AG20443 (cell line): ENCODE results near the gene ADAMTS1.

Experiments used
- DNase-seq: peaks from one replicate; pipeline ENCODE4 v3.0.0; 2012; ENCODE audit warnings: low spot score, mixed read lengths

The ADAMTS1 gene

DNA sequence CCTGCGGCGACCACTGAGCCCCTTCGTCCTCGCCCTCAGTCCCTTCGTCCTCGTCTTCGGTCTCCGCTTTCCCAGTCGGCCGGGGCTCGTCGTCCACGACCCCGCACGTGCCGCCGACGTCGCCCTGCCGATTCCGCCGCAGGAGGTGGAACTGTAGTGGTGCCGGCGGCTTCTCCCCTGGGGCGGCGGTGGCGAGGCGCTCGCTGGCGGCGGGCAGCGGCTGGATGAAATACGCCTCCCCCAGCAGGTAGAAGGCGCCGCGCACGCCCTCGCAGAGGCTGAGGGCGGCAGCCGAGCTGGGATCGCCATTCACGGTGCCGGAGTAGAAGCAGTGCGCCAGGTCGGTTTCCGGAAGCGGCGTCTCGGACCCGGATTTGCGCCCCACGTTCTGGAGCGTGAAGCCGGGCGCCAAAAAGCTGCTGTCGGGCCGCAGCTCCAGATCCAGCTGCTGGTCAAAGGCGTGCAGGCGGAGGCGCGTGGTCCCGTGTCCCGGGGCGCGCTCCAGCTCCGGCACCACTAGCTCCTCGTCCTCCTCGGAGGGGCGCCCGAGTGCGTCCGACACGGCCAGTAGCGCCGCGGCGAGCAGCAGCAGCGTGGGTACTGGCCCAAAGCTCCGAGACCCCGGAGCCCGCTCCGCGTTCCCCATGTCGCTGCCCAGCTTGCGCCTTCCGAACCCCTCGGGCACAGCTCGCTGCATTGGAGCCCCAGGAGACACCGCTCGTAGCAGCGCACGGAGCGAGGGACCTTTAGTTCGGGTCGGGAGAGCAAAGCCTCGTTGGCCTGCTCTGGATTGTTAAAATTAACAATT, 747 bp downstream of the ADAMTS1 start:
- peak; percentile 40 for DNase-seq

DNA sequence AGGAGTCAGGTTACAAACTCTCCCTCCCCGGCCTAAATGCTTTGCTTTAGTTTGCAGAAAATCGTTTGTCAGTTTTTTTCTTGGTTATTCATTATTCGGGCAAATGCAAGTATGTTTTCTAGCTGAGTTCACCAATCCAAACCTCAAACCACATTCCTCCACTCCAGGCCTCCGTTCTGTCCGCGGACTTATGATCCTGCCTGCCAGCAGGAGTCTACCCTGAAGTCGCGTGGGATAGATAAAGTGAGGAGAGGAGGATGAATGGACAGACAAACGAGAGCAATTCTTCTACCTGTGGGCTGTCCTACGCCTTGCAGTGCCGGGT, 1.3 kb downstream of the ADAMTS1 start:
- DNase-seq = peak; percentile 14

DNA sequence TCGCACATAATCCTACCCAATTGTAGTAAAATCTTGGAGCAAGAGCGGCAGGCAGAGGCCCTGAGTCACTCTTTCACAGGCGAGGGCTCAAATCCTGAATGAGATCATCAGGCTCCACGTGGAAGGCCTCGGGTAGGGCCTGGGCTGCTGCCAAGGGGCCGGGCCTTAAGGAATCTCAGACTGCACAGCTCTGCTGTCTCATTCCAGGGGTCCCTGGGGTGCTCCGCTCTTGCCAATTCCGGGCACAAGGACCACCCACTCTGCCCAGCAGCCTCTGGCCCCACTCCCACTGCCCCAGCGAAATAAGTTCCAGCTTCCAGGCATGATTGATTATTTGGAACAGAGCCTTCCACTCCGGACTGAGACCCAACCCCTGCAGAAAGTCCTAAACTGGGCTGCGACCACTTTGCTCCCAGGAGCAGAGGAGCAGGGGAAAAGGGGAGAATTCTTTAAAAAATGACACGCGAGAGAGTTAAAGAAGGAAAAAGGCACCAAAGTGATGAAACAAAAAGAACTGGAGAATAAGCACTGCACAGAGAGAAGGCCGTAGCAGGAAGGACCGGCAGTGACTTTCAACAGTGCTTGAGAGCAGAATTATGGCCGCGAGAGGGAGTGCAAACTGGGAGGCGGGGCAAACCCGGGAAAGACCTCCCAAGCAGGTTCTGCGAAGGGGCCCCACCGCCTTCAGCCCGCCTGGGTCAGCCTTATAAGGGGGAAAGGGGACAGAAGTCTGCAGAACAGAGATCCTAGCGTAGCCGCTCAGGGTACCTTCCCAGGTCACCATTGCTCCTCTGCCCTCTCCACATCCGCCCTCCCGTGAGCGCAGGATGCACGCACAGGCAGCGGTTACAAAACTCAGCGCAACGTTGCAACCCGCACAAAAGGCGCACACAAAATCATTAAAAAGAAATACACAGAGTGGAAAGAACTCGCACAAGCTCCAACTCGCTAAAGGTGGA, 2.0 kb downstream of the ADAMTS1 start:
- peak; percentile 92 for DNase-seq

DNA sequence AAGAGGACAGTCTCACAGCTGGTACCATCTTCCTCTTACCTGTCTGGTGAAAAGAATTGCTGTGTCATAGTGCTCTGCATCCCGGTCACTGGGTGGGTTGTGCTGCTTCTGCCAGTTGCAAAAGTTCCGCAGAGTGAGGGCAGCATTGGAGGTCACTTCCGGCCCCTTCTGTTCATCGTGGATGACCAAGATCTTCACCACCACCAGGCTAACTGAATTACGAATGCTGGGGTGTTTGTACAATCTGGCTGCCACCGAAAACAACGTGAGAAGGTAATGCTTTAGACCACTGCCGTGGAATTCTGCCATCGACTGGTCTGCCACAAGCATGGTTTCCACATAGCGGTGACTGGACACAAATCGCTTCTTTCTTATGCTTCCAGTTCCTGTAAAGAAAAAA, 2.9 kb downstream of the ADAMTS1 start:
- peak; percentile 35 for DNase-seq

DNA sequence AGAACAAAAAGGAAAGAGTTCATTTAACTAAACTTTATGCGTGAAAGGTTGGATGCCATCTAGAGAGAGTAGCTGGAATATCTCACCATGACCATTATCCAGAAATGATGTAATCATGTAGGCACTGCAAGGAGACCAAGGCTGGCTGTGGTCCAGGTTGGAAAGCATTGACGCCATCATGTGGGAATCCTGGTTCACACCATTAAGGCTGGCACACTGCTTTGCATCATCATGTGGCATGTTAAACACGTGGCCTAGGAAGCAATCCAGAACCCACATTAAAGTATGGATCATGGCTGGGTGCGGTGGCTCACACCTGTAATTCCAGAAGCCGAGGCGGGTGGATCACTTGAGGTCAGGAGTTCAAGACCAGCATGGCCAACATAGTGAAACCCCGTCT, 4.3 kb downstream of the ADAMTS1 start:
- DNase-seq = peak; percentile 58

DNA sequence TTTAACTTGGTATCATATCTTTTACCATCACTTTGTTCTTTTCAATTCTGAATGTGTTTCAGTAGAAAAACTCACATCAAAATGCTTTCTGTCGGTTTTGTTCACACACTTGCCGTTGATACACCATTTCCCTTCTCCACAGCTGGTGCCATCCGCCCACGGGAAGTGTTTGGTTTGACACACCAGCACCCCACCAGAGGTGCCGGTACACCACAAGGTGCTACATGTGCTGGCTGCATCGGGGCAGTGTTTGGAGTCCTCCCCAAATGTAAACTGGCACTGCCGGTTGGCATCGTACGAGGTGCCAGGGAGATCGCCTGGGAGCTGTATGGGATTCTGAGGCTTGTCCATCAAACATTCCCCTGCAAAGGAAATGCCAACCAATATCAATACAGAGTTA, 5.0 kb downstream of the ADAMTS1 start:
- DNase-seq = no peak

DNA sequence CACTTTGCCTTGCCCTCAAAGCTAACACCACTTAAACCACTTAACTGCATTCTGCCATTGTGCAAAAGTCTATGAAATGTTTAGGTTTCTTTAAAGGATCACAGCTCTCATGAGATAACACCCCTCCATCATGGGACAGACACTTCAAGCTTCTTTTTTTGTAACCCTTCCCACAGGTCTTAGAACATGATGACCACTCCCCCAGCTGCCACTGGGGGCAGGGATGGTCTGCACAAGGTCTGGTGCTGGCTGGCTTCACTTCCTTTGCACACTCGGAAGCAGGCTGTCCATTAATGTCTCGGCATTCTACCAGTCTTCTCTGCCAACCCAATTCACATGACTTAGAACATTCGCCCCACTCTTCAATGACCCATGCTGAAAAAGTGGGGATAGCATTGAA, 7.7 kb downstream of the ADAMTS1 start:
- no peak for DNase-seq

DNA sequence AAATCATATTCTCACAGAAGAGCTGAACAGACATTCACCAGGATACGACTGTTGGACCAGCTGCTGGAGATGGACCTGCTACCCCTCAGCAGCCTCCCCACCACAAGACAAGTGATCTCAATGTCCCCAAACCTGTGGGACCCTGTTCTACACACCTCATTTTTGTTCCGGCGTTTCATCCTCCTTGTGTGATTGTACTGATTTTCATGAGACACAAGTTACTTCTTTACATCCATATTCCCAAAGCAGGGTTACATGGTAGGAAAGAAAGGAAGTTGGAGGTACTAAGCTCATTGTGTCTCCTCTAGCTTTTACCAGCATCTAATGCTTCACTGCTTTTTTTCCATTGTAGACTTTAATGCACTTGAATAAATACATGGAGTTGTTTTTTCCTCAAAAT, 8.7 kb downstream of the ADAMTS1 start:
- no peak for DNase-seq

DNA sequence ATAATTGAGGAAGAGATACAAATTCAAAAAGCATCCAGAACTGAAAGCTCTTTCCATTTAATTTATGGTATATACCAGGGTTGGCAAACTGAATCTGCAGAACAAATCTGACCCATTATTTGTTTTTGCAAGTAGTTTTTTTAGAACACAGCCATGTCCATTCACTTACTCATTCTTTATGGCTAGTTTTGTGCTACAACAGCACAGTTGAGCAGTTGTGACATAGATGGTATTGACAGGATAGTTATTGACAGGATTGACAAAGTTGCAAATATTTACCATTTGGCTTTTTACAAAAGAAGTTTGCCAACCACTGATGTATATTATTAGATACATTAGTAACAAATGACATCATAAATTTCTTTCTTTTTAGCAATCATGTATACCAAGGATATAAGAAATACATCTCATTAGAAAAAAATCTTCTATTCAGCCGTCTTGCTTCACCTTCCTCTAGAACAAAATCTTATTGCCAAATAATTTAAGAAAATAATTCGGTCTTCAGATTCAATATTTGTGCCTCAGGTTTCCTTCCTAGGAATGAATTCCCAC, 9.4 kb downstream of the ADAMTS1 start:
- no peak for DNase-seq

DNA sequence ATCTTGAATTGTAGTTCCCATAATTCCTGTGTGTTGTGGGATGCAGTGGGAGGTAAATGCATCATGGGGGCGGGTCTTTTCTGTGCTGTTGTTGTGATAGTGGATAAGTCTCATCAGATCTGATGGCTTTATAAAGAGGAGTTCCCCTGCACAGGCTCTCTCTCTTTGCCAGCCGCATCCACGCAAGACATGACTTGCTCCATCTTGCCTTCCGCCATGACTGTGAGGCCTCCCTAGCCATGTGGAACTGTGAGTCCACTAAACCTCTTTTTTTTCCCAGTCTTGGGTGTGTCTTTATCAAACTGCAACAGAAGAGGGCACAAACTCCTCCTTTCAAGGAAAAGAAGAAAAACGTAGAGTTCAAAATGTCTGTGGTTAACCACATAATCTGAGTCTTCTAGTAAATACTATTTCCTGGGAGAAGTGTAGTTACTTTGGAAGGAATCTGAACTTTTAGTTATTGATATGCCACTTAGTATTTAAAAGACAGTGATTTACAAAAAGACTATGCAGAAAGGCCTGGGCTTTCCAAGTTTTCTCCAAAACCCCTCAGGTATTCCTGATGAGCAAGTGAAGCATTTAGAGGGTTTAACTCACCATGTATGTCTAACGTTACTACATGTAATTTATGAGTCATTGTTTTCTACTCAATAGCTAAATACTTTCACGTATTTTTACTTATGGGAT, 10.0 kb downstream of the ADAMTS1 start:
- DNase-seq = no peak

DNA sequence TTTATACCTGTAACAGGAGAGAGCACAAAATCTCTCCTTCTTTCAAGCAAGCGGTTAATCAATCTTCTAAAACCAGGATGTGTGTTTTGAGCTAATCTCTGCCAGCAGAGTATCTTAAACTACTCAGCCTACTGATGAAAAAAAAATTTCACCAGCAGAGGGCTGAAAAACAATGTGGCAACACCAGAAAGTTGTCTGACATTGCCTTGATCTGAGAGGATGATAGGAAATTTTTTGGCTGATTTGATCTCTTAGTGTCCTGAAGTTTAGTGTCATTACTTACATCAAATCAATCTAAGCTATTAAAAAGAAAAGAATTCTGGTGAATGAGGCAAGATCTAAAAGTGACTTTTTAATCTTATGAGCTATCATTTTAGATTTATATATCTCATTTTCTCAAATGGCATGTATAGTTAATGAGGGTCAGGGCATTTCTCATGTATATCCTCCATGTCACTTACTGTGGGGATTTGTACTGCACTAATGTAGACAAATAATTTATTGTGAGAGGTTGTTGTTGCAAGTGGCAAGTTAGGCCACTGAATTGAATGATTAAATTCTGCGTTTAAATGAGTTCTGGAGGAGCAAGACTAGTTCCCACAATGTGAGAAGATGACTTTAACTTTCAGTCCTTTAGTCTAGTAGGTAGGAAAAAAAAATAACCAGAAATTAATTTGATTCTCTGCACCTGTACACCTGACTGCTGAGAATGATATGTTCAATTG, 10.9 kb downstream of the ADAMTS1 start:
- DNase-seq = peak; percentile 27

DNA sequence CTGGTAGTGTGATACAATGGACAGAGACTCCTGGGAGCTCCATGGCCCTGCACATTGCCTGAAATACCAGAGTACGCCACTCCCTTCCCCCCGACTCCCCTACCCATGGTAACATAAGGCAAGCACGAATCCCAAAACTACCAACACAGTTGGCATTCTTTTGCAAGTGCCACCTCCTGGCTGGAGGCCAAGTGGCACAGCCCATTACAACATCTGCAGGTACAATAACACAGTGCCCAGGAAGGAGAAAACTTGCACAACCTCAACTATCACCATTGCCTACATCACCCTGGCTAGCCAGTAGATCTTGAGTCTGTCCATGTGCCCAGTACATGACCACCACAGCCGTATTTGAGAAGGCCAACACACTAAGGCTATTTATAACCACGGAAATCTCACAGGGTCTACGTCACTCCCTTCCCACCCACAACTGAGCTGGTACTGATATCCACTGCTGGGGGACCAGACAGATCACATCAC, 11.7 kb downstream of the ADAMTS1 start:
- DNase-seq = no peak

DNA sequence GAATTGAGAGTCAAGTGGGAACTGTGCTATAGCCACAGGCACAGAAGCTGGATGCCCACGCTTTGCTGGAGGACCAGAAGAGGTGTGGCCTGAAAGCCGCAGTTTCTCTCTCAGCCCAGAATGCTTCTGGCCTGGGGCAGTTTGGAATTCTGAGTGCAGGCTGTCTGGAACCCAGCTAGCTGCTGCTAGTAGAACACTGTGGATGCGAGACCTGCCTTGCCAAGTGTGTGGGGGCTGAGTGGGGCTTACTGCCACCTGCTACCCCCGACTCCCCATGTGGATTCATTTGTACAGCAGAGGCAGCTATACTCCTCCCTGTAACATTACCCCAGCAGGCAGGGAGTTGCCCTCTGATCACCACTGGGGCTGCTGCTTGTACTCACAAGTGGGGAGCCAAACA, 12.2 kb downstream of the ADAMTS1 start:
- no peak for DNase-seq

DNA sequence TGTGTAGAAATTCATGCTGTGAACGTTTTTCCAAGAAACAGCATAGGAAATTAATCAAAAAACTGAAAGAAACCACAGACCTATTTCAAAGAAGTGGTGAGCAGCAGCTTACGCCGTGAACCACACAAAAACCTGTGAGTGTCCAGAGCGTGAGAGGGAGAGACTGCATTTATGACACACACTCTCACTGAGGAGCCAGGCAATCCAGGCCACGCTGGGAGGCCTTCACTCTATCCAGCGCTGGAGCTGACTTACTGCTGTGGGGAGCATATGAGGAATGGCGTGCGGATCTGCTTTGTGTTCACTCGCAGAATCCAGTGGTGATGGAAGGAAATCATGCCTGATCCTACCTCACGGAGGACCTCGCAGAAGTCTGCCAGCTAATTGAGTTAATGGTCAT, 12.7 kb downstream of the ADAMTS1 start:
- no peak for DNase-seq

DNA sequence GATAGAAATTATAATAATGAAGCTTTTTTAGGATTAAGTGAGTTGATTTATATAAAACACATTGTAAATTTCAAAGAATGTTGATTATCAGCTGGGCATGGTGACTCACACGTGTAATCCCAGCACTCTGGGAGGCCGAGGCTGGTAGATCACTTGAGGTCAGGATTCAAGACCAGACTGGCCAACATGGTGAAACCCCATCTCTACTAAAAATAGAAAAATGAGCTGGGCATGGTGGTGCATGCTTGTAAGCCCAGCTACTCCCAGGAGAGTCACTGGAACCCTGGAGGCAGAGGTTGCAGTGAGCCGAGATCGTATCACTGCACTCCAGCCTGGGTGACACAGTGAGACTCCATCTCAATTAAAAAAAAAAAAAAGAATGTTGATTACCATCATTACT, 18.4 kb downstream of the ADAMTS1 start:
- no peak for DNase-seq

DNA sequence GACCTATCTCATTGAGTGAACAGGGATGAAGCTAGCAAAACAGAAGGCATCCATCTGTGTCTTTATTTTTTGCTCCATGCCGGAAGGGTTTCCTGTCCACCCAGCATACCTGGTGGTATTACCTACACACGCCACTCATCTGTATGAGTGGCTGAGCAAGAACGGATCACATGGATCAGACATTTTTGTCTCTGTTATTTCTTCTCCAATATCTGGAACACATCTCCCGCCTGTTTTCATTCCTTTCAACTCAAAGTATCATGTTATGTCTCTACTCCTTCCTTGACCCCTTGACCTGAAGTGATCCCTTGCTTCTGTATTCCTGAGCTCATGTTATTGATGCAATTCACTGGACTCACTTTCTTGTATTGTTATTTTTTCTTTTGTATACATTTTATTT, 24.7 kb downstream of the ADAMTS1 start:
- no peak for DNase-seq

DNA sequence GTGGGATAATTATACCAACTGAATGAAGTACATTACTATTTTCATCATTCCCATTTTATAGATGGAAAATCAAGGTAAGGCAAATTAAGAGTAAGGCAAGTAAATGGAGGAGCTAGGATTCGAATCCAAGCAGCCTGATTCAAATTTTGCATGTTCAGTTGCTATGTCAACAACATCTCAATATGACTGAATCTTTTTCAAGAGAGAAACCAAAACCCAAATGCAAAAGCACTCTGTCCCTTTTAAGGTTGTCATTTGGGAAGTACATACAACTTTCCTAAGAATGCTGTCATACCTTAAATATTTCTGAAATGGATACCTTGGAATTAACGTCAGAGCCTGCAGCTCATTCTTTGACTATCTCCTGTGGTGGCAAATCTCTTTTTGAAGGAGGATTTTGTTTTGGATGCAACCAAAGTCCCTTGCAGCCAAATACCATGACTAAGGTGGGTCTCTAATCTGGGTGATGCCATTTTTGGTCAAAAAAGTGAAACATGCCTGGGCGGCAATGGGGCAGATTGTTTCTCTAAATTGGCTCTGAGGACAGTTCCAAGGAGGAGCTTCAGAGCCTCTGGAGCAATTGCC, 25.4 kb downstream of the ADAMTS1 start:
- no peak for DNase-seq

DNA sequence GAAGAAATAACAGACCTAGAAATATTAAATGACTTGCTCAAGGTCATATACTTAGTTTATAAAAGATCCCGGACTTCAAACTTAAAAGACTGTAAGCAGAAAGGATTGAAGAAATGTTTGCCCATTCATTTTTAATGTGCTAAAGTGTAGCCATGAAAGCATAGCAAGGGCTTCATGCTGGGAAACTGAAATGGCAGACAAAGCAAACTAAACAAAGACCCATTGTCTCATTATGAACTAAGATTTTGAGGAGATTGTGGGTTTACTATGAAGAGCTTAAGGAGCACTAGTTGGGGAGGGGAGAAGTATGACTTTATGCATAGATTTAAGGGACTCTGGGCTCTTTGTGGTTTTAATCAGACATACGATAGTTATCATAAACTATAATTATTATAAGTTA, 26.3 kb downstream of the ADAMTS1 start:
- no peak for DNase-seq

DNA sequence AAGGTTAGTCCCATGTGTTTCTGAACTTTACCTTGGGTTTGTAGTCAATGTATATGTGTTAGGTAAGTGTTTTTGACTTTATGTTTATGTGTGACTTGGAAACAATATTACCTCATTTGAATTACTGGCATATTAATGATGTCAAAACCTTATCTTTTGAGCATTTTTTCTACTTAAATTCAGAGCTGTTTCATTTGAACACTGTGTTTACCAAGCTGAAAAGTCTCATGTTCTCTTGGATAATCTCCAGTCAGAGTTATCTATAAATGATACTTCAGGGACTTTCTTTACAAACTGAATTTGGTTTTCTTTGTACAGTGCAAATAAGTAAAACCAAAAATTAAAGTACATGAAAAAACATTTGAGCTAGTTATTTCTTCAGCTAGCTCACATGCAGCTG, 30.0 kb downstream of the ADAMTS1 start:
- no peak for DNase-seq

DNA sequence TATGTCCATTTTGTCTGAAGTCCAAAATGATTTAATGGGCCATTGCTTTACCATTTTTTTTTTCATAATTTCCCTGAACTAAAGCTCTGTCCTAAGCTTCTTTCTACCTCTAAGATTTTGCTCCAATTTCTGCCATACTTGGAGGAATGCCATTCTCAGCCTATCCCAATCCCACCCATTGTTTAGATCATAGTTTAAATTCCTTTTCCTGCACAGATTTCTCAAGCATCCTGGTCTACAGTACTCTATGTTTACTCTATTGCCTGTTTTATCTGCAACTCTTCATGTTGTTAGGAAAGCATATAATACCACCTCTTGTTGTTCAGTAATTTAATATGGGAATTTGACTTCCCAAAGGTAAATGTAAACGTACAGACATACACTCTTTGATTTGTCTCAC, 30.8 kb downstream of the ADAMTS1 start:
- no peak for DNase-seq

DNA sequence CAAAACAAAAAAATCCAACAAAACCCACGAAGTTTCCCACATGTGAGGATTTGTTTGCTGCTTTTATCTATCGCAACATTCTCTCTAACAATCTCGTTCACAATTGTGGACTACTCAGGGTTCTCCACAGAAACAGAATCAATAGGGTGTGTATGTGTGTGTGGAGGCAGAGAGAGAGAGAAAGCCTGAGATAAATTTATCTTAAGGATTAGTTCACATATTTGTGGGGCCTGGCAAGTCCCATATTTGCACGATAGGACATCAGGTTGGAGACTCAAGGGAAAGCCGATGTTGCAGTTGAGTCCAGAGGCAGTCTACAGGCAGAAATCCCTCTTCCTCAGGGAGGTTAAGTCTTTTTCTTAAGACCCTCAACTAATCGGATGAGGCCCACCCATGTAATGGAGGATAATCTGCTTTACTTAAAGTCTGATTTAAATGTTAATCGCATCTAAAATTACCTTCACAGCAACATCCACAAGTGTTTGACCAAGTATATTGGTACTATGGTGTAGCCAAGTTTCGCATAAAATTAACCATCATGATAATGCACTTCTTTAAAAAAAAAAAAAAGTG, 31.7 kb downstream of the ADAMTS1 start:
- DNase-seq = no peak
